HepG2 (cell line): ENCODE data around the gene CDK11B. TPM values are rescaled to one million over a fixed set of nuclear protein-coding genes. Genes with fewer than 3 reads are reported as not detected.

Experiments
- ATF2 ChIP-seq: sonication (generic); formaldehyde crosslinking; IDR thresholded peaks from 2 replicates; pipeline ENCODE4 v1.4.0; 2020; ENCODE audit warnings: missing genetic modification reagents
- CEBPZ ChIP-seq: IDR thresholded peaks from 2 replicates; pipeline ENCODE4 v1.6.1; 2012; ENCODE audit warnings: low read length, improper control_type of control experiment
- FLYWCH1 ChIP-seq: sonication (generic); formaldehyde crosslinking; IDR thresholded peaks from 2 replicates; pipeline ENCODE4 v1.8.1; 2023; ENCODE audit warnings: mild to moderate bottlenecking, missing genetic modification reagents
- HDAC1 ChIP-seq: sonication (generic); formaldehyde crosslinking; IDR thresholded peaks from 2 replicates; pipeline ENCODE4 v1.5.1; 2020; ENCODE audit warnings: mild to moderate bottlenecking, missing genetic modification reagents
- PAWR ChIP-seq: sonication (generic); formaldehyde crosslinking; IDR thresholded peaks from 2 replicates; pipeline ENCODE4 v1.4.0; 2020; ENCODE audit warnings: missing genetic modification reagents, mild to moderate bottlenecking, borderline replicate concordance
- PAX8 ChIP-seq: sonication (generic); formaldehyde crosslinking; IDR thresholded peaks from 2 replicates; pipeline ENCODE4 v1.8.0; 2022; ENCODE audit warnings: mild to moderate bottlenecking, missing genetic modification reagents, borderline replicate concordance
- PRMT3 ChIP-seq: sonication (generic); formaldehyde crosslinking; IDR thresholded peaks from 2 replicates; pipeline ENCODE4 v1.8.1; 2022; ENCODE audit warnings: low read depth, mild to moderate bottlenecking, moderate library complexity, missing genetic modification reagents, borderline replicate concordance
- REL ChIP-seq: sonication (generic); formaldehyde crosslinking; conservative IDR thresholded peaks from 2 replicates; pipeline ENCODE4 v1.8.0; 2022; ENCODE audit warnings: mild to moderate bottlenecking, missing genetic modification reagents, moderate library complexity
- REPIN1 ChIP-seq: sonication (generic); formaldehyde crosslinking; IDR thresholded peaks from 2 replicates; pipeline ENCODE4 v1.8.0; 2022; ENCODE audit warnings: missing genetic modification reagents, low read depth, mild to moderate bottlenecking, borderline replicate concordance
- RFX3 ChIP-seq: IDR thresholded peaks from 2 replicates; pipeline ENCODE4 v1.6.1; 2016; ENCODE audit warnings: missing biosample characterization, missing genetic modification reagents
- SAP130 ChIP-seq: IDR thresholded peaks from 2 replicates; pipeline ENCODE4 v1.6.1; 2016; ENCODE audit warnings: low read depth
- SMARCE1 ChIP-seq: fragments of 450-650 bp; IDR thresholded peaks from 2 replicates; pipeline ENCODE4 v1.6.1; 2017; ENCODE audit warnings: borderline replicate concordance
- SSRP1 ChIP-seq: IDR thresholded peaks from 2 replicates; pipeline ENCODE4 v1.6.1; 2016; ENCODE audit warnings: control low read depth
- ZBTB38 ChIP-seq: sonication (generic); formaldehyde crosslinking; IDR thresholded peaks from 2 replicates; pipeline ENCODE4 v1.5.1; 2020; ENCODE audit warnings: mild to moderate bottlenecking, missing genetic modification reagents
- ZNF30 ChIP-seq: sonication (generic); formaldehyde crosslinking; IDR thresholded peaks from 2 replicates; pipeline ENCODE4 v1.5.0; 2020; ENCODE audit warnings: mild to moderate bottlenecking, missing genetic modification reagents
- ZNF740 ChIP-seq: sonication (generic); formaldehyde crosslinking; IDR thresholded peaks from 2 replicates; pipeline ENCODE4 v1.4.0; 2020; ENCODE audit warnings: missing genetic modification reagents
- ZNF883 ChIP-seq: sonication (generic); formaldehyde crosslinking; IDR thresholded peaks from 2 replicates; pipeline ENCODE4 v1.5.1; 2020; ENCODE audit warnings: mild to moderate bottlenecking, missing genetic modification reagents; ENCODE audit errors: not compliant biosample characterization
- polyA plus RNA-seq, 8 experiments: library from polyadenylated mRNA; depleted of rRNA in 3 of 8; stranded (reverse) in 7 of 8; unstranded in 1 of 8; fragments of >200 nt; fragmentation: Illumina TruSeq in 4 of 8; extraction: Trizol in 4 of 8; gene quantifications; 2 replicates each; pipeline versions ENCODE4 v1.2.1 to v1.2.3, GENCODE V29; 2011 to 2016; ENCODE audit warnings: low read depth in 4 of 8, missing spikeins in 1 of 8, mixed read lengths in 1 of 8; ENCODE audit not compliant: insufficient read depth in 1 of 8
- total RNA-seq, 5 experiments: library from RNA; depleted of rRNA; stranded (reverse); fragments of >200 nt; fragmentation: Illumina TruSeq; extraction: Trizol; gene quantifications; 2 replicates each; pipeline ENCODE4 v1.2.3, GENCODE V29; 2016; ENCODE audit warnings: low read depth in 1 of 5
- TF ChIP-seq, protein P1 (sequence below): sonication (generic); formaldehyde crosslinking; IDR thresholded peaks from 2 replicates; pipeline ENCODE4 v1.9.0; 2022; ENCODE audit warnings: low read depth, missing genetic modification reagents
- TF ChIP-seq, protein P2 (sequence below): sonication (generic); formaldehyde crosslinking; IDR thresholded peaks from 2 replicates; pipeline ENCODE4 v1.4.0; 2020; ENCODE audit warnings: missing genetic modification reagents
- TF ChIP-seq, protein P3 (sequence below): sonication (generic); formaldehyde crosslinking; IDR thresholded peaks from 2 replicates; pipeline ENCODE4 v1.5.0; 2020; ENCODE audit warnings: mild to moderate bottlenecking, missing genetic modification reagents, moderate library complexity

CDK11B gene
- total and polyA plus RNA-seq, 2 of the 13 experiments (the other 11 are each of a cell fraction or from before 2014, with no cell fraction given): 3.6 to 15.1 TPM

DNA sequence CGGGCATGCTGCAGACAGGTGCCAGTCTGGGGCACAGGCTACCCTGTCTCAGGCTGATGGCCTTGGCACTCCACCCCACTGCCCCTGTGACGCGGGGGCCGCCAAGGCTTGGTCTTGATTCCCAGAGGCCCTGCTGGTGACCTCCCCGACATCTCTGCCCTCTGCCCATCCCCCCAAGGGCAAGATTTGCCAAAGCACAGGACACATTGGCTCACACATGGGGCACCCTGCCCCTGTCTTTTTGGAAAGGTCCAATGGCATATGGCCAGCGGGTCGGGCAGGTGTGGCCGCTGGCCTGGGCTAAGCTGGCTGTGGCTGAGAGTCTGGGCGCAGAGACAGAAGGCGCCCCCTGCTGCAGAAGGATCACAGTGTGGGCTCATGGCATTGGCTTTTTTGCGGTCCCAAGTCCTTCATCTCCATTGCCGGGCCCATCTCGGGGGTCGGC is 38.9 kb downstream of the CDK11B start (continued):
- TF ChIP-seq ZNF30: no peak
- no peak for TF ChIP-seq SMARCE1
- TF ChIP-seq, protein P1, sequence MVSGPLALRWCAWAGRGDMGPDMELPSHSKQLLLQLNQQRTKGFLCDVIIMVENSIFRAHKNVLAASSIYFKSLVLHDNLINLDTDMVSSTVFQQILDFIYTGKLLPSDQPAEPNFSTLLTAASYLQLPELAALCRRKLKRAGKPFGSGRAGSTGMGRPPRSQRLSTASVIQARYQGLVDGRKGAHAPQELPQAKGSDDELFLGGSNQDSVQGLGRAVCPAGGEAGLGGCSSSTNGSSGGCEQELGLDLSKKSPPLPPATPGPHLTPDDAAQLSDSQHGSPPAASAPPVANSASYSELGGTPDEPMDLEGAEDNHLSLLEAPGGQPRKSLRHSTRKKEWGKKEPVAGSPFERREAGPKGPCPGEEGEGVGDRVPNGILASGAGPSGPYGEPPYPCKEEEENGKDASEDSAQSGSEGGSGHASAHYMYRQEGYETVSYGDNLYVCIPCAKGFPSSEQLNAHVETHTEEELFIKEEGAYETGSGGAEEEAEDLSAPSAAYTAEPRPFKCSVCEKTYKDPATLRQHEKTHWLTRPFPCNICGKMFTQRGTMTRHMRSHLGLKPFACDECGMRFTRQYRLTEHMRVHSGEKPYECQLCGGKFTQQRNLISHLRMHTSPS (CRISPR knock-in tag): no peak
- TF ChIP-seq SAP130: 0 out of 2 replicates have a peak, but pooled peaks have one; percentile 15
- no peak for TF ChIP-seq CEBPZ
- TF ChIP-seq ZNF883: no peak
- no peak for TF ChIP-seq PAX8 (CRISPR knock-in tag)
- TF ChIP-seq, protein P2, sequence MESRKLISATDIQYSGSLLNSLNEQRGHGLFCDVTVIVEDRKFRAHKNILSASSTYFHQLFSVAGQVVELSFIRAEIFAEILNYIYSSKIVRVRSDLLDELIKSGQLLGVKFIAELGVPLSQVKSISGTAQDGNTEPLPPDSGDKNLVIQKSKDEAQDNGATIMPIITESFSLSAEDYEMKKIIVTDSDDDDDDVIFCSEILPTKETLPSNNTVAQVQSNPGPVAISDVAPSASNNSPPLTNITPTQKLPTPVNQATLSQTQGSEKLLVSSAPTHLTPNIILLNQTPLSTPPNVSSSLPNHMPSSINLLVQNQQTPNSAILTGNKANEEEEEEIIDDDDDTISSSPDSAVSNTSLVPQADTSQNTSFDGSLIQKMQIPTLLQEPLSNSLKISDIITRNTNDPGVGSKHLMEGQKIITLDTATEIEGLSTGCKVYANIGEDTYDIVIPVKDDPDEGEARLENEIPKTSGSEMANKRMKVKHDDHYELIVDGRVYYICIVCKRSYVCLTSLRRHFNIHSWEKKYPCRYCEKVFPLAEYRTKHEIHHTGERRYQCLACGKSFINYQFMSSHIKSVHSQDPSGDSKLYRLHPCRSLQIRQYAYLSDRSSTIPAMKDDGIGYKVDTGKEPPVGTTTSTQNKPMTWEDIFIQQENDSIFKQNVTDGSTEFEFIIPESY (CRISPR knock-in tag): peak; percentile 66
- no peak for TF ChIP-seq ZNF740 (CRISPR knock-in tag)
- TF ChIP-seq ATF2 (CRISPR knock-in tag): no peak
- no peak for TF ChIP-seq REL (CRISPR knock-in tag)
- TF ChIP-seq RFX3: no peak
- no peak for TF ChIP-seq PAWR (CRISPR knock-in tag)
- no peak for TF ChIP-seq PRMT3
- TF ChIP-seq ZBTB38 (CRISPR knock-in tag): no peak
- no peak for TF ChIP-seq SSRP1
- TF ChIP-seq REPIN1 (CRISPR knock-in tag): no peak
- TF ChIP-seq FLYWCH1 (CRISPR knock-in tag): no peak
- TF ChIP-seq, protein P3, sequence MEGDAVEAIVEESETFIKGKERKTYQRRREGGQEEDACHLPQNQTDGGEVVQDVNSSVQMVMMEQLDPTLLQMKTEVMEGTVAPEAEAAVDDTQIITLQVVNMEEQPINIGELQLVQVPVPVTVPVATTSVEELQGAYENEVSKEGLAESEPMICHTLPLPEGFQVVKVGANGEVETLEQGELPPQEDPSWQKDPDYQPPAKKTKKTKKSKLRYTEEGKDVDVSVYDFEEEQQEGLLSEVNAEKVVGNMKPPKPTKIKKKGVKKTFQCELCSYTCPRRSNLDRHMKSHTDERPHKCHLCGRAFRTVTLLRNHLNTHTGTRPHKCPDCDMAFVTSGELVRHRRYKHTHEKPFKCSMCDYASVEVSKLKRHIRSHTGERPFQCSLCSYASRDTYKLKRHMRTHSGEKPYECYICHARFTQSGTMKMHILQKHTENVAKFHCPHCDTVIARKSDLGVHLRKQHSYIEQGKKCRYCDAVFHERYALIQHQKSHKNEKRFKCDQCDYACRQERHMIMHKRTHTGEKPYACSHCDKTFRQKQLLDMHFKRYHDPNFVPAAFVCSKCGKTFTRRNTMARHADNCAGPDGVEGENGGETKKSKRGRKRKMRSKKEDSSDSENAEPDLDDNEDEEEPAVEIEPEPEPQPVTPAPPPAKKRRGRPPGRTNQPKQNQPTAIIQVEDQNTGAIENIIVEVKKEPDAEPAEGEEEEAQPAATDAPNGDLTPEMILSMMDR (CRISPR knock-in tag): peak; percentile 59
- no peak for TF ChIP-seq HDAC1 (CRISPR knock-in tag)
